Loucy (cell line): ENCODE data around the gene CENPF.

Source experiments
- CTCF ChIP-seq: fragments of 200-600 bp; sonication (generic); conservative IDR thresholded peaks from 2 replicates; pipeline ENCODE4 v1.5.1; 2014; ENCODE audit warnings: mild to moderate bottlenecking, antibody characterized with exemption, low read length
- EZH2phosphoT487 ChIP-seq: fragments of 200-600 bp; IDR thresholded peaks from 2 replicates; pipeline ENCODE4 v1.6.1; 2018; ENCODE audit warnings: antibody characterized with exemption, mild to moderate bottlenecking, moderate library complexity, borderline replicate concordance

GRCh38 chr1:214623430-214623829, 20.4 kb downstream of the CENPF start:
- TF ChIP-seq CTCF (no peak), EZH2phosphoT487 (no peak)
